NCI-H1417 (cell line): ENCODE results near the gene RPLP2.

Experiments
- DNase-seq, 3 experiments: peaks; one replicate each; lab custom pipeline; 2025; lab: John Stamatoyannopoulos, UW

Gene RPLP2

GRCh38 chr11:836274-836673 is 26.5 kb downstream of the RPLP2 start:
- DNase-seq = no peak

DNA sequence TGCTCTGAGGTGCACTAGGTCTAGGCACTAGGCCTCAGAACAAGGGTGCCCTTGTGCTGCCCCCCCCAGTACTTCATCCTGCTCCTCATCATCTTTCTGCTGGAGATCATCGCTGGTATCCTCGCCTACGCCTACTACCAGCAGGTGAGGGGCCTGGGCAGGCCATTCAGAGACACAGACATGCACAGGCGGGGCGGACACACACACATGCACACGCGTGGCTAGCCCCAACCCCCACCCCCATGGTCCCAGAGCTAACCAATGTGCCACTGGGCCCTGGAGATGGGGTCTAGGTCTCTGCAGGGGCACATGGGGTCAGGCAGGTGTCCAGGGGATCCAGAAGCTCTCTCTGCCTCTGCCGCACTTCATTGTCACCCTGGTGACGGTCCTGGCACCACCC is 26.9 kb downstream of the RPLP2 start:
- no peak for DNase-seq

DNA sequence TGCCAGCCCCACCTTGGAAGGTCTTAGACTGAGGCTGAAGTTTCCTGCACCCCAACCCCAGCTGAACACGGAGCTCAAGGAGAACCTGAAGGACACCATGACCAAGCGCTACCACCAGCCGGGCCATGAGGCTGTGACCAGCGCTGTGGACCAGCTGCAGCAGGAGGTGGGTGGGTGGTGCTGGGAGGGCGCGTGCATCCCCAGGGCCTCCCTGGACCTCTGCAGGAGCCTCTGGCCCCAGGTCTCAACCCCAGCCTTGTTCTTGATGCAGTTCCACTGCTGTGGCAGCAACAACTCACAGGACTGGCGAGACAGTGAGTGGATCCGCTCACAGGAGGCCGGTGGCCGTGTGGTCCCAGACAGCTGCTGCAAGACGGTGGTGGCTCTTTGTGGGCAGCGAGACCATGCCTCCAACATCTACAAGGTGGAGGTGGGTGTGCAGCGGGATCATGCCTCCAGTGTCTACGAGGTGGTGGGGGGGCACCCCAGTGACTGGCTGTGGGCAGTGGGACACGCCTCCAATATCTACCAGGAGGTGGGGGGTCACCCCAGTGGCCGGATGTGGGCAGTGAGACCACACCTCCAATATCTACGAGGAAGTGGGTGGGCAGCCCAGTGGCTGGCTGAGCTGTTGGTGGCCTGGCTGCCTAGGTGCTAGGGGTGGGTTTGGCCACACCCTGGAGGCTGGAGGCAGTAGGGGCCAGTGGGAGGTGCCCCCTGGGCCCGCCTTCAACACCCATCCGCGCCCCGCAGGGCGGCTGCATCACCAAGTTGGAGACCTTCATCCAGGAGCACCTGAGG is 27.6 kb downstream of the RPLP2 start:
- DNase-seq = no peak

DNA sequence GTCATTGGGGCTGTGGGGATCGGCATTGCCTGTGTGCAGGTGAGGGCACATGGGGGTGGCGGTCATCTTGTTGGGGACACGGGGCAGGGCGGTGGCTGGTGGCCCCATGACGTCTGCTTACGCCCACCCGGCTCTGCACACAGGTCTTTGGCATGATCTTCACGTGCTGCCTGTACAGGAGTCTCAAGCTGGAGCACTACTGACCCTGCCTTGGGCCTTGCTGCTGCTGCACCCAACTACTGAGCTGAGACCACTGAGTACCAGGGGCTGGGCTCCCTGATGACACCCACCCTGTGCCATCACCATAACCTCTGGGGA is 28.2 kb downstream of the RPLP2 start:
- DNase-seq = no peak

DNA sequence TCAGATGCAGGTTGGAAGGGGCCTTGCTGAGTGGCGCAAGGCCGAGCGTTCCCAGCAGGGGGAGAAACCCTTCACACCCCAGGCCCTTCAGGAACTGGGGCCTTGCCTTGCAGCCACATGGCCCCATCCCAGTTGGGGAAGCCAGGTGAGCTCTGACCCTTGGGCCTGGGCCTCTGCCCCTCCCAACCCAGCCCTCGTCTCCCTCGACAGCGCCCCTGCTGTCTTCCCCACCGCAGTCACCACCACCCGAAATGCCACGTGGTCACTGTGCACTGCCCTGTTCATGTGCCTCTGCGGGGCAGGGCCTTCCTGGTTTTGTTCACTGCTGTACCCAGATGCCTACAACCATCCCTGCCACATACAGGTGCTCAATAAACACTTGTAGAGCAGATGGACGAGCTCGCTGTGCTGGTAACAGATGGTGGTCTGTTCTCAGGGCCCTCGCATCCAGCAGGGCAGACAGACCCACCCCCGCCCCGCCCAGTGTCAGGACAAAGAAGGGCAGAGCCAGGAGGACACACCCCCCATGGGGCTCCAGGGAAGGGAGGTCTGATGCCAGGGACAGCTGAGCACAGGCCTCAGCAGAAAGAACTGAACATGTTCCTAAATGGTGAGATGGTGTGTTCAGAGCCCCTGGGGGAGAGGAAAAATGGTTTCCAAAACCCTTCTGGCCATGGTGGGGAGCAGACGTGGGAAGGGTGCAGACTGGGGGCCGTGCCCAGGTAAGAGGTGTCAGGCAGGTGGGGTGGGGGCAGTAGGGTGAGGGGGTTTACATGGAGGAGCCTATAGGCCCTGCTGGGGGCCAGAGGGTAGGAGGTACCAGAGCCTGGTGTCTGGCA is 28.9 kb downstream of the RPLP2 start:
- no peak for DNase-seq

DNA sequence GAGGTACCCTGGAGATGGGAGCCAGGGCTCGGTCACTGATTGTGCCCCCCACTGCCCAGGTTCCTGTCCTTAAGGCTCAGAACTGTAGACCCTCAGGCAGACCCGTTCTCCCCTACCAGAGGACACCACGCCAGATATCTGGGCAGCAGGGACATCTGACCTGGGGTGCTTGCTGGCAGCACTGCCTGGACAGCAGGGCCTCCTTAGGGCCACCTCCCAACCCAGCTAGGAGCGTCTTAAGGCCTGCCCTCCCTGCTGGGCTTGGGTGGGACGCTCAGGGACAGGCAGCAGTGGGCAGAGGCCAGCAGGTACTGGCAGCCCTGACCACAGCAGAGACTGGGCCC is 29.5 kb downstream of the RPLP2 start:
- no peak for DNase-seq

- no peak for DNase-seq
Observed at GRCh38 chr11:839875-840617, 30.3 kb downstream of the RPLP2 start.

DNA sequence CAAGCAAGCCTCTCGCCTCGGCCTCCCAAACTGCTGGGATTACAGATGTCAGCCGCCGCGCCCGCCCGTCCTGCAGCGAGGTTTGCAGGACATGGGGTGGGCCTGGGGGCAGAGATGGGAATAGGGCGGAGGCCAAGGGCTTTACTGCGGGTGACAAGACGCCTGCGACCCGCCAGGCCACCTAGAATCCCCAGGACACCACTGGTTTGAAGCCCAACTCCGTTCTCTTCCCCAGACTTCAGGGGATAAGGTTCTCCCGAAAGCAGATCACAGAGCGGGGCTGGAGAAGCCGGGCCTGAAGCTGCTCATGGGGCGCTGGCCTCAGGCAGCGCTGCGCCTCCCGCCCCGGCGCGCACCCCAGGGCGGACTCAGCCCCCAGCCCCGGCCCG is 32.2 kb downstream of the RPLP2 start:
- DNase-seq = peak in 1 of 3 experiments; percentile 62

- peak; percentile 90 to 94 (median 92) for DNase-seq
Observed at GRCh38 chr11:842370-843002, 32.7 kb downstream of the RPLP2 start, which contains the start of the genes POLR2L and TSPAN4. TSS of gene POLR2L (minus strand) at chr11:842529. CDS start at chr11:842508, 21 bp downstream. TSS of gene TSPAN4 (plus strand) at chr11:842852. CDS start at chr11:850305, 7,453 bp downstream.

DNA sequence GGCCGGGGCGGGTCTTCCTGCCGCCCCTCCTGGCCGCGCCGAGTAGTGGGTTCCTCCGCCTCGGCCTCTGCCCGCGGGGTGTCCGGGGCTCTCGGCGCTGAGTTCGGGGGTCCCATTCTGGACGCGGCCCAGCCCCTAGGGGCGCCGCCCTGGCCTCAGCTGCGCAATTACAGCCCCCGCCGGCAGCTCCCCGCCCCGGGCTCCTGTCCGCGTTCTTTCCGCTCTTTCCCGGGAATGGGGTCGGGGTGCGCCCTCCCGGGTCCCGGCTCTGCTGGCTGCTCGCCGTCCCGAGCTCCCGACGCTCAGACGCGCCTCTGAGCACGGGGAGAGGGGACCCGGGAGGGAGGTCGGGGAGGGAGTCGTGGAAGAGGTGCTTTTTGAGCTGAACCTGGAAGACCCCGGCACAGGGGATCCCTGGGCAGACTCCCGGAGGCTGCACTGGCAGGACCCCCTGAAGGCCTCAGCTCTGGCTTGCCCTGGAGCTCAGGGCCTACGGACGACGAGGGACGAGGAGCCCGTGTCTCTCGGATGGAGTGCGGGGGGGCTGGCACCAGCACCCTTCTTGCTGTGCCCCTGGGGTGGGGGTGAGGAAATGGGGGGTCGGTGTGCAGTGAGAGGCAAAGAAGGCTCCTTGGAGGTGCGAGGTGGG is 33.4 kb downstream of the RPLP2 start:
- peak in 2 of 3 experiments; percentile 40 to 57 for DNase-seq

- no peak for DNase-seq
Observed at GRCh38 chr11:843818-844692, 34.3 kb downstream of the RPLP2 start.

- DNase-seq = no peak
Observed at GRCh38 chr11:844693-845644, 35.2 kb downstream of the RPLP2 start.

GRCh38 chr11:845872-846495 is 36.2 kb downstream of the RPLP2 start:
- no peak for DNase-seq

GRCh38 chr11:846496-847098 is 36.8 kb downstream of the RPLP2 start:
- no peak for DNase-seq

GRCh38 chr11:847876-848275 is 38.1 kb downstream of the RPLP2 start:
- no peak for DNase-seq

DNA sequence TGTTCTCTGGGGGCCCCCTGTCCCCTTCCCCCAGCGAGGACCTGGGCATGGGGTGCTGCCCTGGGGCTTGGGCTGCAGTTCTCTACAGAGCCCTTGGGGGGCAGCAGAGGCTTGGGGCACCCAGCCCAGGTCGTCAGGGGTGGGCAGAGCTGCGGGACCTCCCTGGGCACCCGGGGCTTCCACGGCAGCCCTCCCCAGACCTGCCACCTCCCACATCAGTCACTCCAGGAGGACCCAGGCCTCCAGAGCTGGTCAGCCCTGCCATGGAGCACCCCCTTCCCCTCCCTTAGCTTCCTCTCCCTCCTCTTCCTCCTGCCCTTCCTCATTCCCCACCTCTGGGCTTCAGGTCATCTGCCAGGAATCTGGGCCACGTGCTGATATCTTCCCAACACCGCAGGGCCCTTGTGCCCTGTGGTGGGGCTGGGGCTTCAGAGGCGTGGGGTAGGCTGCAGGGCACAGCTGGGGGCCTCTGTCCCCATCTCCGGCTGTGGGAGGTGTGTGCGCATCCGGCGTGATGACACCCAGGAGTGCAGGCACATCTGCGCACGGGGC is 38.7 kb downstream of the RPLP2 start:
- peak; percentile 20 to 63 (median 60) for DNase-seq

DNA sequence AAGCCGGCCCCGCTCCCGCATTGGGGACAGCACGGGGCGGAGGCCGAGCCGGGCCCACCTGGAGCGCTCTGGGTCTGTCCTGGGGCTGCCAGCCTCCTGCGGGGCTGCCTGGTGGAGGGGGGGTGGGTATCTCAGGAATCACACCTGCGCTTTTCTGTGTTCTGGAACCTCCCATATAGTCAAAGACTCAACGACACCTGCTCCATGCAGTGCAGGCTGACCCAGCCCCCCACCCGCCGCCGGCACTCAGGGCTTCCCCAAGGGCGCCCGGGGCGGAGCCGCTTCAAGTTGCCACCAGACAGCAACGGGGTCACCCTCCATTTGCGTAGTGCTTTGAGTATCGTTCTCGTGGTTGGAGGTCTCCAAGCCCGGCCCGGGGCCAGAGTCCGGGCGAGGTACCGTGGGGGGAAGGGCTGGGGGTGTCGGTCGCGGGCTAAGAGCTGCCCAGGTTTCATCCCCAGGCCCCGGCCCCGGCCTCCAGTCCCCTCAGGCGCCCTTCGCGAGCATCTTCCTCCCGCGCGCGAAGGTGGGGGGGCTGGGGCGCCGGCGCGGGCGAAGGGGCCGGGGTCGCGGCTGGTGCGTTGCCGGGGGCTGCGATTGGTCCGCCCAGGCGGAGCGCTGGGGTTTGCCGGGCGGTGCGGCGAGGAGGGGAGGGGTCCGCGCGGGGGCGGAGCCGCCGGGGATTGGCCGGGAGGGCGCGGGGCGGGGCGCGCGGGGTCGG is 39.5 kb downstream of the RPLP2 start:
- DNase-seq = peak; percentile 77 to 87 (median 87)
